ENCODE results near the gene OBSCN.

The OBSCN gene

GRCh38 chr1:228312136-228312764 is 104.4 kb downstream of the OBSCN start:
- no peak for DNase-seq

DNA sequence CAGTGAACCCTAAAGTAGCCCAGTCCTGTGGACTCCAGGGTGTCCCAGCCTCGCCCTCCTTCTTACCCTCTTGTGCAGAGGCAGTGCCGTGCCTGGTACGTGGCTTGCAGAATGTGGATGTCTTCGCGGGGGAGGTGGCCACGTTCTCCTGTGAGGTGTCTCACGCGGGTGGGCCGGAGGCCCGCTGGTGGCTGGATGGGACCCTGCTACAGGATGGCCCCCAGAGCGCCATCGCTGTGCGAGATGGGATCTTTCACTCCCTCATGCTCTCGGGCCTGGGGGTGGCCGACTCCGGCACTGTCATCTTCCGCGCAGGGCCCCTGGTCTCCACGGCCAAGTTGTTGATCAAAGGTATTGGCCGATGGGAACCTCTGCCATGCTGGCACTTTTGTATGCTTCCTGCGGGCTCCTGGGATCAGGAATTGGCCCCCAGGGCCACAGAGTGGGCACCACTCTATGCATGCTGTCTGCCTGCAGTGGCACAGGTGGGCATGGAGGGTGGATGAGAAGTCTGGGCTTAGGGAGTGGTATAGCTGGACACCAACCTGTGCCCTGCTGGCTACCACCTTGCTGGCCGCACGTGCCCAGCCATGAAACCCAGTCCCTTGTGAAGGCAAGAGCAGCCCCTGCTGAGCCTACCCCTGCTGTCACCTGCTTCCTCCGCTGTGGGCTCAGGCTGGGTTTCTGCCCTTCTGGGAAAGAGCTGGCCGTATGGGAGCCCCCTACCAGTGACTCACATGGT is 105.9 kb downstream of the OBSCN start:
- DNase-seq, result no peak

GRCh38 chr1:228314315-228314657 is 106.4 kb downstream of the OBSCN start:
- no peak for DNase-seq

DNA sequence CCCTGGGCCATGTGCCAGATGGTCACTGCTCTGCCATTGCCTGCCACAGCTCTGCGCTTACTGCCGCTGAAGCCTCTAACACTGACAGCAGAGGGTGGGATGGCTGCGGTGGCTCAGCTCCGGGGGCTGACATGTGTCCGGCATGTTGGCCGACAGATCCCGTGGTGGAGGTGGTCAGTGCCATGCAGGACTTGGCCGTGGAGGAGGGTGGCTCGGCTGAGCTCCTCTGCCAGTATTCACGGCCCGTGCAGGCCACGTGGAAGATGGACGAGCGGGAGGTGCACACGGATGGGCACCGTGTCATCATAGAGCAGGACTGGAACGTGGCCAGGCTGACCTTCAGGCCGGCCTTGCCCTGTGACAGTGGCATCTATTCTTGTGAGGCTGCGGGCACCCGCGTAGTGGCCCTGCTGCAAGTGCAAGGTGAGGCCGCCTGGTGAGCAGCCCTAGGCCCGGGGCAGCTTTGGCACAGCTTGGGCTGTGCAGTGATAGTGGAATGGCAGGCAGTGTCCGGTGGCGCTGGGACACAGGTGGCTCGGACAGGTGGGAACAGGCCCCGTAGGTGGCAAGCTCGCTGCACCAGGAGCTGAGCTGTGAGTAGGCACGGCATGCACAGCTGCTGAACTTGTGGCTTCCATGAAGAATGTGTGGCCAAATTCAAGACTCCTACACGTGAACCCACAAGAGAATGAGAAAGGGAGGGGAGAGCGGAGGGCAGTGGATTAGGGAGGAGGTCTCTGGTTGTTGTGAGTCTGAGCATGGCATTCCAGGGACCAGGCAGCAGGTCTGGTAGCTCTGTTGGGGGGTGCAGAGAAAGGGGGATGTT is 107.0 kb downstream of the OBSCN start:
- no peak for DNase-seq

DNA sequence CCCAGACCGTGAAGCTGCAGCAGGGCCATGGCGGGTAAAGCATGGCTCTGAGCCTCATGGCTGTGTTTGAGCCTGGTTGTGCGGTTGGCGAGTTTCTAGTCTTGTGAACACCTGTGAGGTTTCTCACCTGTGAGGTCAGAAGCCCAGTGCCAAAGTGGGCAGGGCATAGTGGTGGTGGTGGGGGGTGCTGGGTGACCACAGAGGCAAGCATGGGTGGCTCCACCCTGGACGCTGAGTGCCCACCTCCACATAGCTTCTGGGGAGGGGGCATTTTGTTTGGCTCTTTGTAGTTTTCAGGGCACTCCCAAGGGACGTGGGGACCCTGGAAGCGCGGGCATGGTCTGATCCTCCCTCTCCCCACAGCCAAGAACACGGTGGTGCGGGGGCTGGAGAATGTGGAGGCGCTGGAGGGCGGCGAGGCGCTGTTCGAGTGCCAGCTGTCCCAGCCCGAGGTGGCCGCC is 107.7 kb downstream of the OBSCN start:
- DNase-seq, result no peak

DNA sequence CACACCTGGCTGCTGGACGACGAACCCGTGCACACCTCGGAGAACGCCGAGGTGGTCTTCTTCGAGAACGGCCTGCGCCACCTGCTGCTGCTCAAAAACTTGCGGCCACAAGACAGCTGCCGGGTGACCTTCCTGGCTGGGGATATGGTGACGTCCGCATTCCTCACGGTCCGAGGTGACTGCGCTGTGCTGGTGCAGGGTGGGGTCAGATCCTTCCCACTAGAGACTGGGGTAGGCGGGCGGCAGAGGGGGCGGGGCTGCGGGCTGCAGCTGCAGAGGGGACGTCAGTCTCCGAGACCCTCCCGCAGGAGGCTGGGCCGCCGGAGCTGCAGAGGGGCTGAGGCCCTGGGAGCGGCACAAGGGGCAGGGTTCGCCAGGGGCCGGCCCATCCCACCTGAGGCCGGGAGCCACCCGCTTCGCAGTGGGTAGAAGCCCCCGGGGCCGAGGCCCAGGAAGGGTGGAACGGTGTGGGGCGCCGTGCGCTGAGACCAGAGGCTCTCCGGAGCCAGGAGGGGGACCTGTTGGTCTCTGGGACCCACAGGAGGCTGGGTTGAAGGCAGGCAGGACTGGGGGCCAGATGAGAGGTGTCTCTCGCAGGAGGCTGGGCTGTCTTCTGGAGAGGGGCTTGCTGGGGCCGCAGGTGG is 108.2 kb downstream of the OBSCN start:
- DNase-seq, result no peak

DNA sequence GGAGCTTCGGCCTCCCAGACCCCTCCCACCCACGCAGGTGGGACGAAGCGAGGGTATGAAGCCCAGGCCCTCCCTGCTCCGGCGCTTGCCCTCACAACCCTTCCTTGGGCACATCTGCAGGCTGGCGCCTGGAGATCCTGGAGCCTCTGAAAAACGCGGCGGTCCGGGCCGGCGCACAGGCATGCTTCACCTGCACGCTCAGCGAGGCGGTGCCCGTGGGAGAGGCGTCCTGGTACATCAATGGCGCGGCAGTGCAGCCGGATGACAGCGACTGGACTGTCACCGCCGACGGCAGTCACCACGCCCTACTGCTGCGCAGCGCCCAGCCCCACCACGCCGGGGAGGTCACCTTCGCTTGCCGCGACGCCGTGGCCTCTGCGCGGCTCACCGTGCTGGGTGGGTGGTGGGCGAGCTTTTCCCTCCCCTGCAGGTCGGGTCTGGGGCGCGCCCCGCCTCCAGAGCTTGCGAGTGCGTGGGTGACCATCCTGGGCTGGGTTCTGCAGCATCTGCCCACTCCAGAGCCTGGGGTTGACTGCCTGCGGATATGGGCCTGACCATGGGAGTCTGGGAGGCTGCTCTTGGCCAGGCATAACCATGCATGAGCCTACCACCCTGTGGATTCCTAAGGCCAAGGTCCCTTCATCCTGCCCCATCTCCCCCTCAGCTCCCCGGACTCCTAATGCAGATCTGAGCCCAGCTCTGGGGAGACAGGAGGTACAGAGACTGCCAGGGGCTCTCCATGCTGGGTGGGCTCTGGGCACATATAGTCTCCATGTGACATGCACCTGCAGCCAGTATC is 108.9 kb downstream of the OBSCN start:
- DNase-seq, result no peak

DNA sequence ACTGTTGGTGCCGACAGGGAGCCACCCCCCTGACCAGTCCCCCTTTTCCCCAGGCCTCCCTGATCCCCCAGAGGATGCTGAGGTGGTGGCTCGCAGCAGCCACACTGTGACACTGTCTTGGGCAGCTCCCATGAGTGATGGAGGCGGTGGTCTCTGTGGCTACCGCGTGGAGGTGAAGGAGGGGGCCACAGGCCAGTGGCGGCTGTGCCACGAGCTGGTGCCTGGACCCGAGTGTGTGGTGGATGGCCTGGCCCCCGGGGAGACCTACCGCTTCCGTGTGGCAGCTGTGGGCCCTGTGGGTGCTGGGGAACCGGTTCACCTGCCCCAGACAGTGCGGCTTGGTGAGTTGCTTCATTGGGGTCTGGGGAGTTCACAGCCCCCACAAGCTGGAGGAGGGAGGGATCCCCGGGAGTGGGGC is 109.6 kb downstream of the OBSCN start:
- DNase-seq, result no peak

DNA sequence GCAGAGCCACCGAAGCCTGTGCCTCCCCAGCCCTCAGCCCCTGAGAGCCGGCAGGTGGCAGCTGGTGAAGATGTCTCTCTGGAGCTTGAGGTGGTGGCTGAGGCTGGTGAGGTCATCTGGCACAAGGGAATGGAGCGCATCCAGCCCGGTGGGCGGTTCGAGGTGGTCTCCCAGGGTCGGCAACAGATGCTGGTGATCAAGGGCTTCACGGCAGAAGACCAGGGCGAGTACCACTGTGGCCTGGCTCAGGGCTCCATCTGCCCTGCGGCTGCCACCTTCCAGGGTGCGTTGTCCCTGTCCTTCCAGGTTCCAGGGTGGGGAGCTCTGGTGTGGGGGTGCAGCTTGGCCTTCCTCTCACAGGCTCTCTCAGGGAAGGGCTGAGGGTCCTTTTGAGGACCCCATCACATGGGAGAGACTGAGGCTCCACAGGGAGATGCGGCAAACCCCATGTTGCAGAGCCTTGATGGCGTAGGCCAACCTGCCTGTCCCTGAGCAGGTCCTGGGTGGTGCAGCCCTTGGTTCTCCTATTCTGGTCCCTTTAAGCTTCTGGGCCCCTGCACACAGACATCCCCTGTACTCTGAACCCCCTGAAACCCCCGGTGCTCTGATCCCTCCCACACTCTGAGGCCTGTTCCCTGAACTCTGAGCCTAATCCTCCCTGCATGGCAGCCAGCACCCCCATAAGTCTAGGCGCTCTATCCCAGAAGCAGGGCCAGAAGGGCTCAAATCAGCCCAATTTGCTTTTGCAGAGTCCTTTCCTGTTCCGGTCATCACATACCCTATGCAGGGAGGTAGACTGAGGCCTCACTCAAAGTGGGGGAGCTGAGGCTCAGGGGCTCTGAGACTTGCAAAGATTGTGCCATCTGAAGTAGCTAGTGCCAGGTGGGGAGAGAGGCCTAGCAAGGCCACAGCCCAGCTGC is 110.3 kb downstream of the OBSCN start:
- no peak for DNase-seq

- DNase-seq, result no peak
Measured at GRCh38 chr1:228318823-228319241, 111.0 kb downstream of the OBSCN start.

DNA sequence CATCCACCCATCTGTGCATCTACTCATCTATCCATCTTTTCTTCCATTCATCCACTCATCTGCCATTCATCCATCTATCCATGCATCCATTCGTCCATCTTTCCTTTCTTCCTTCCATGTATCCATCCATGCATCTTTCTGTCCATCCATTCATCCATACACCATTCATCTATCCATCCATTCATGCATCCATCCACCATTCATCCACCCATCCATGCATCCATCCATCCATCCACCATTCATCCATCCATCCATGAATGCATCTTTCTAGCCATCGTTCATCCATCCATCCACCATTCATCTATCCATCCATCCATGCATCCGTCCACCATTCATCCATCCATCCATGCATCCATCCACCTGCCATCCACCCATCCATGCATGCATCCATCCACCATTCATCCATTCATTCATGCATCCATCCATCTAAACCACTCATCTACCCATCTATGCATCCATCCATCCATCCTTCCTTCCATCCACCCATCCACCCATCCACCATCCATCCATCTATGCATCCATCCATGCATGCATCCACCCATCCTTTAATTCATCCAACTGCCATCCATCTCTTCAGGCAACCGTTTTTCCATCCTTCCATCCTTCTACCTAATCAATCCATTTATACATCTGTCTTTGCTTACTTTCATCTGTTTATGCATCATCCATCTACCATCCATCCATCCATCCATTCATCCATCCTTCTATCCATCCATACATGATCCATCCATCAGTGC is 111.7 kb downstream of the OBSCN start:
- no peak for DNase-seq

GRCh38 chr1:228320394-228320793 is 112.5 kb downstream of the OBSCN start:
- DNase-seq, result no peak

GRCh38 chr1:228321435-228321834 is 113.6 kb downstream of the OBSCN start:
- peak in 1 of 2 donors; percentile 7 for DNase-seq

GRCh38 chr1:228321895-228322294 is 114.1 kb downstream of the OBSCN start:
- no peak for DNase-seq

DNA sequence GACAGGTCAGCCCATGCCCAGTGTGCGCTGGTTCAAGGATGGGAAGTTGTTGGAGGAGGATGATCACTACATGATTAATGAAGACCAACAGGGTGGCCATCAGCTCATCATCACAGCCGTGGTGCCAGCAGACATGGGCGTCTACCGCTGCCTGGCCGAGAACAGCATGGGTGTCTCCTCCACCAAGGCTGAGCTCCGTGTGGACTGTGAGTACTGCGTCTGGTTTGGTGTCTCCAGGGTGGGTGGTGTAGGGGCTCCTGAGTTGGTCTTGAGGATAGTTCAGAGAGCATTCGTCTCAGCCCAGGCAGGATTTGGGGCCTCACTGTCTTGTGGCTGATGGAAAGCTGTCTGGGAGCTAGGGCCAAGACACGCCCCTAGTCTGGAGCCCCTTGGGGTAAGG is 115.6 kb downstream of the OBSCN start:
- DNase-seq, result peak in 1 of 2 donors; percentile 6

DNA sequence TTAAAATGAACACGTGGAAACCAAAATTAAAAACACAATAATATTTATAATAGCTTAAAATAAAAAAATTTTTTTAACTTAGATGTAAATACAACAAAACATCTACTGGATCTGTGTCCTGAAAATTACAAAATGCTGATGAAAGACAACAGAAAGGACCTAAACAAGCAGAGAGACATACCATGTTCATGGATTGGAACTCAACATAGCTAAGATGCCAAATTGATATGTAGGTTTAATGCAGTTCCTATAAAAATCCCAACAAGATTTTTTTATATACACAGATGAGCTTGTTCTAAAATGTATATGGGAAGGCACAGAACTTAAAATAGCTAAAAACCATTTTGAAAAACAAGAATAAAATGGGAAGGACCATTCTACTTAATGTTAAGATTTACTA is 117.4 kb downstream of the OBSCN start:
- no peak for DNase-seq

- no peak for DNase-seq
Measured at GRCh38 chr1:228329887-228330286, 122.0 kb downstream of the OBSCN start.

GRCh38 chr1:228332797-228333738 is 125.2 kb downstream of the OBSCN start:
- DNase-seq, result peak in 1 of 2 donors; percentile 10

- peak in 1 of 2 donors; percentile 6 for DNase-seq
Measured at GRCh38 chr1:228333739-228334115, 125.9 kb downstream of the OBSCN start.

Data from CD4-positive, alpha-beta T cell treated with Interleukin-4 for 1 hour (primary cell).